GM18505 (cell line): Measurements from ENCODE around the gene WIPI1.
"Not testable (repeated sequence)": the region's sequence is repeated elsewhere in the genome, so short reads cannot be mapped to it uniquely, and the experiment has no call there.

ENCODE experiments used
- ATAC-seq: cut with Tn5 transposase; IDR thresholded peaks from one replicate; pipeline ENCODE4 v1.9.1; 2021; ENCODE audit not compliant: unreplicated experiment
- POLR2A ChIP-seq: IDR thresholded peaks from 4 replicates; pipeline ENCODE4 v1.6.1; 2011; ENCODE audit warnings: borderline replicate concordance; ENCODE audit not compliant: insufficient read depth, insufficient read length; ENCODE audit errors: extremely low read depth

Gene WIPI1

GRCh38 chr17:68427575-68427974, 29.7 kb downstream of the WIPI1 start:
- TF ChIP-seq POLR2A: no peak
- ATAC-seq: no peak

- ATAC-seq: no peak
- TF ChIP-seq POLR2A: no peak
Observed at GRCh38 chr17:68425979-68426378, 31.3 kb downstream of the WIPI1 start.

GRCh38 chr17:68424861-68425260, 32.4 kb downstream of the WIPI1 start:
- no peak for ATAC-seq
- TF ChIP-seq POLR2A: no peak

GRCh38 chr17:68424203-68424602, 33.1 kb downstream of the WIPI1 start:
- TF ChIP-seq POLR2A: no peak
- no peak for ATAC-seq

- ATAC-seq: no peak
- TF ChIP-seq POLR2A: no peak
Observed at GRCh38 chr17:68423251-68423650, 34.0 kb downstream of the WIPI1 start.

GRCh38 chr17:68422821-68423220, 34.5 kb downstream of the WIPI1 start:
- ATAC-seq: no peak

GRCh38 chr17:68421486-68421885, 35.8 kb downstream of the WIPI1 start:
- TF ChIP-seq POLR2A: no peak
- ATAC-seq: no peak

More at GRCh38 chr17:68422821-68423220, 34.5 kb downstream of the WIPI1 start:
- no peak for TF ChIP-seq POLR2A

GRCh38 chr17:68420065-68420464, 37.2 kb downstream of the WIPI1 start:
- ATAC-seq: no peak
- no peak for TF ChIP-seq POLR2A

GRCh38 chr17:68418876-68419275, 38.4 kb downstream of the WIPI1 start:
- no peak for ATAC-seq

GRCh38 chr17:68417317-68417716, 40.0 kb downstream of the WIPI1 start:
- no peak for ATAC-seq
- no peak for TF ChIP-seq POLR2A

More at GRCh38 chr17:68418876-68419275, 38.4 kb downstream of the WIPI1 start:
- TF ChIP-seq POLR2A: no peak

GRCh38 chr17:68414901-68415300, 42.4 kb downstream of the WIPI1 start:
- not testable (repeated sequence) for ATAC-seq

GRCh38 chr17:68413597-68414560, 43.4 kb downstream of the WIPI1 start:
- ATAC-seq: not testable (repeated sequence)

- not testable (repeated sequence) for ATAC-seq
Observed at GRCh38 chr17:68407656-68408055, 49.6 kb downstream of the WIPI1 start.

GRCh38 chr17:68403837-68404236, 53.5 kb downstream of the WIPI1 start:
- ATAC-seq: not testable (repeated sequence)

- TF ChIP-seq POLR2A: no peak
- no peak for ATAC-seq
Observed at GRCh38 chr17:68403122-68403521, 54.2 kb downstream of the WIPI1 start.
